K562 (cell line): Measurements from ENCODE around the gene KMT5B. TPM values are rescaled to one million over a fixed set of nuclear protein-coding genes. Genes with fewer than 3 reads are reported as not detected.
A peak's percentile ranks its signal among the peaks of the same experiment; 100 is the strongest.

Experiments used
- ATAC-seq: fragments of 200-7000 bp; cut with Tn5 transposase; 3 replicates; pipeline ENCODE4 v1.9.1; 2020; ENCODE audit warnings: moderate library complexity
- BruUV-seq: library from RNA; stranded (reverse); fragments of 400-500 nt; replicated peaks from 2 replicates; lab custom pipeline; 2021; lab: Mats Ljungman, UMichigan
- CTCF ChIA-PET: fragments of 300-600 bp; formaldehyde crosslinking; extraction: SDS; loops from one replicate; lab custom pipeline; 2021; ENCODE audit warnings: low intra/inter-chr PET ratio; lab: Yijun Ruan, JAX
- POLR2A ChIA-PET: fragments of 300-600, 350-650 bp; sonication (Branson Sonifier 250); formaldehyde crosslinking; extraction: SDS; loops from one replicate; lab custom pipeline; 2021; ENCODE audit warnings: antibody characterized with exemption, inconsistent platforms; lab: Yijun Ruan, JAX
- DNase-seq, 4 experiments: peaks; one replicate each; pipeline versions ENCODE4 v3.0.0 to v3.0.0-alpha.2; 2011 to 2018; ENCODE audit warnings: low spot score in 3 of 4, mixed read lengths in 3 of 4; ENCODE audit errors: extremely low read depth in 1 of 4
- FAIRE-seq: peaks from 2 replicates; lab custom pipeline; 2011; peaks lifted over from hg19 to GRCh38; lab: Jason Lieb, UNC
- H2AFZ ChIP-seq: 2 replicates; pipeline ENCODE4 v1.6.0; 2011; ENCODE audit warnings: low read depth, low read length, control low read depth, inconsistent platforms
- H3K27ac ChIP-seq: fragments of 200-600 bp; 3 replicates; pipeline ENCODE4 v1.8.0; 2011; ENCODE audit warnings: low read depth, mild to moderate bottlenecking, control low read depth, inconsistent platforms, low read length, moderate library complexity, mixed read lengths; ENCODE audit errors: extremely low read depth
- H3K27me3 ChIP-seq, 2 experiments: fragments of 300-600 bp in 1 of 2; 2 replicates in 1 of 2; 3 replicates in 1 of 2; pipeline versions ENCODE4 v1.6.0 to v1.8.0; 2011; ENCODE audit warnings: inconsistent platforms in 2 of 2, low read length in 2 of 2, mild to moderate bottlenecking in 1 of 2, mixed read lengths in 1 of 2, moderate library complexity in 1 of 2; ENCODE audit not compliant: control insufficient read depth in 2 of 2, insufficient read depth in 2 of 2
- H3K36me3 ChIP-seq: fragments of 300-600 bp; 3 replicates; pipeline ENCODE4 v1.8.0; 2011; ENCODE audit warnings: mild to moderate bottlenecking, low read length, inconsistent platforms; ENCODE audit not compliant: control insufficient read depth, insufficient read depth
- H3K4me1 ChIP-seq, 2 experiments: fragments of 200-600 bp in 1 of 2; replicated peaks in 1 of 2; 2 replicates in 1 of 2; 3 replicates in 1 of 2; pipeline versions ENCODE4 v1.5.1 to v1.8.0; 2011; ENCODE audit warnings: inconsistent platforms in 2 of 2, low read length in 2 of 2, mild to moderate bottlenecking in 1 of 2, mixed read lengths in 1 of 2, moderate library complexity in 1 of 2; ENCODE audit not compliant: control insufficient read depth in 2 of 2, insufficient read depth in 2 of 2
- H3K4me2 ChIP-seq: 2 replicates; pipeline ENCODE4 v1.6.1; 2011; ENCODE audit warnings: low read length, control low read depth, inconsistent platforms, mixed read lengths; ENCODE audit not compliant: insufficient read depth
- H3K4me3 ChIP-seq: fragments of 200-600 bp; sonication (generic), shearing (Covaris generic); 2 replicates; pipeline ENCODE4 v1.5.1; 2016; ENCODE audit warnings: control low read depth, inconsistent platforms
- H3K79me2 ChIP-seq: fragments of 200-600 bp; 3 replicates; pipeline ENCODE4 v1.8.0; 2011; ENCODE audit warnings: low read length, inconsistent platforms; ENCODE audit not compliant: control insufficient read depth, insufficient read depth
- H3K9ac ChIP-seq, 2 experiments: 2 replicates each; pipeline versions ENCODE4 v1.6.0 to v1.6.1; 2011; ENCODE audit warnings: low read depth in 2 of 2, low read length in 2 of 2, control low read depth in 1 of 2, inconsistent platforms in 1 of 2, mild to moderate bottlenecking in 1 of 2, mixed read lengths in 1 of 2; ENCODE audit not compliant: insufficient read depth in 1 of 2
- H3K9me1 ChIP-seq: one replicate; pipeline ENCODE4 v1.6.0; 2011; ENCODE audit warnings: inconsistent platforms, mild to moderate bottlenecking, low read length, moderate library complexity; ENCODE audit not compliant: control insufficient read depth, insufficient read depth
- H3K9me3 ChIP-seq: replicated peaks from 2 replicates; pipeline ENCODE4 v1.5.1; 2011; ENCODE audit warnings: low read depth, low read length, inconsistent platforms; ENCODE audit not compliant: control insufficient read depth, insufficient read depth
- H4K20me1 ChIP-seq: replicated peaks from 2 replicates; pipeline ENCODE4 v1.6.1; 2011; ENCODE audit warnings: low read length, inconsistent platforms, mixed read lengths; ENCODE audit not compliant: control insufficient read depth, insufficient read depth
- E2F6 ChIP-seq, 2 experiments: IDR thresholded peaks; 2 replicates each; pipeline ENCODE4 v1.6.1; 2011; ENCODE audit warnings: borderline replicate concordance in 1 of 2, control low read depth in 1 of 2, low read depth in 1 of 2, low read length in 1 of 2, mild to moderate bottlenecking in 1 of 2, mixed read lengths in 1 of 2, moderate library complexity in 1 of 2; ENCODE audit not compliant: insufficient read depth in 1 of 2, insufficient read length in 1 of 2, poor library complexity in 1 of 2, severe bottlenecking in 1 of 2; ENCODE audit errors: extremely low read depth in 1 of 2
- EGR1 ChIP-seq: fragments of 450-650 bp; conservative IDR thresholded peaks from 2 replicates; pipeline ENCODE4 v1.6.1; 2017; ENCODE audit warnings: mild to moderate bottlenecking
- ETS2 ChIP-seq: IDR thresholded peaks from 2 replicates; pipeline ENCODE4 v1.6.1; 2016; ENCODE audit warnings: borderline replicate concordance, missing genetic modification characterization, mild to moderate bottlenecking, moderate library complexity, missing compliant biosample characterization; ENCODE audit not compliant: poor library complexity, severe bottlenecking
- GATAD2B ChIP-seq: fragments of 450-650 bp; IDR thresholded peaks from 2 replicates; pipeline ENCODE4 v1.6.1; 2017; ENCODE audit warnings: mild to moderate bottlenecking, borderline replicate concordance
- HDAC3 ChIP-seq: fragments of 450-650 bp; IDR thresholded peaks from 2 replicates; pipeline ENCODE4 v1.6.1; 2018; ENCODE audit warnings: borderline replicate concordance, mild to moderate bottlenecking, moderate library complexity; ENCODE audit not compliant: partially characterized antibody
- HDGF ChIP-seq: fragments of 450-650 bp; IDR thresholded peaks from 2 replicates; pipeline ENCODE4 v1.6.1; 2016
- NFE2L1 ChIP-seq: fragments of 450-650 bp; IDR thresholded peaks from 2 replicates; pipeline ENCODE4 v1.6.1; 2016; ENCODE audit warnings: missing genetic modification characterization, low read depth, mild to moderate bottlenecking, missing compliant biosample characterization, moderate library complexity, borderline replicate concordance
- SMC3 ChIP-seq: conservative IDR thresholded peaks from 2 replicates; pipeline ENCODE4 v1.6.1; 2011; ENCODE audit warnings: low read depth, low read length, improper control_type of control experiment; ENCODE audit not compliant: insufficient read depth
- THRAP3 ChIP-seq: fragments of 450-650 bp; IDR thresholded peaks from 2 replicates; pipeline ENCODE4 v1.6.1; 2016; ENCODE audit warnings: mild to moderate bottlenecking, inconsistent platforms, borderline replicate concordance
- ZNF766 ChIP-seq: fragments of 200-800 bp; sonication (Bioruptor generic); conservative IDR thresholded peaks from 2 replicates; pipeline ENCODE4 v1.6.1; 2016; ENCODE audit warnings: missing genetic modification characterization, missing compliant biosample characterization
- ZNF780A ChIP-seq: fragments of 250-450 bp; sonication (Bioruptor Pico); IDR thresholded peaks from 2 replicates; pipeline ENCODE4 v1.5.0; 2021; ENCODE audit warnings: mild to moderate bottlenecking
- WGBS: fragments of 100-300 bp; shearing (Covaris generic); methylation state at CpG from one replicate; pipeline ENCODE4 v1.1.6; 2016; ENCODE audit warnings: low coverage, mixed read lengths; ENCODE audit not compliant: insufficient coverage; ENCODE audit errors: missing lambda C conversion rate; 5-methylcytosine and 5-hydroxymethylcytosine counted together
- in situ Hi-C: fragments of 300-500 bp; cut with MboI; formaldehyde crosslinking; loops from 4 replicates; pipeline ENCODE4 v1.15.0; 2018; ENCODE audit warnings: inconsistent platforms, mixed read lengths
- intact Hi-C: fragments of 100-400 bp; cut with micrococcal nuclease; formaldehyde crosslinking; loops from 2 replicates; pipeline ENCODE4 v1.14.2; 2022
- polyA plus RNA-seq, 8 experiments: library from polyadenylated mRNA; depleted of rRNA in 4 of 8; stranded (reverse) in 5 of 8; unstranded in 3 of 8; fragments of >200 nt; fragmentation: Nextera tagmentation in 2 of 8; fragmentation: Illumina TruSeq in 1 of 8; extraction: Ambion mirVana in 2 of 8; extraction: Trizol in 1 of 8; gene quantifications; 2 replicates each; pipeline versions ENCODE4 v1.2.1 to v1.2.3, GENCODE V29; 2011 to 2014; ENCODE audit warnings: inconsistent platforms in 1 of 8, missing spikeins in 1 of 8
- total RNA-seq, 7 experiments: library from RNA; depleted of rRNA in 6 of 7; stranded (reverse); fragments of >200 nt in 6 of 7; fragmentation: Illumina TruSeq in 2 of 7; extraction: Trizol in 2 of 7; gene quantifications; 2 replicates each; pipeline versions ENCODE4 v1.2.1 to v1.2.3, GENCODE V29; 2011 to 2021; ENCODE audit warnings: low replicate concordance in 1 of 7
- TF ChIP-seq, protein P1 (sequence below): IDR thresholded peaks from 2 replicates; pipeline ENCODE4 v1.6.1; 2012; ENCODE audit warnings: low read depth, low read length, improper control_type of control experiment, borderline replicate concordance
- TF ChIP-seq, protein P2 (sequence below): IDR thresholded peaks from 2 replicates; pipeline ENCODE4 v1.6.1; 2014; ENCODE audit warnings: antibody characterized with exemption
- TF ChIP-seq, protein P3 (sequence below): sonication (generic); formaldehyde crosslinking; IDR thresholded peaks from 2 replicates; pipeline ENCODE4 v1.8.1; 2023; ENCODE audit warnings: mild to moderate bottlenecking, missing genetic modification reagents

The KMT5B gene
- total and polyA plus RNA-seq, 9 of the 15 experiments (the other 6 are each of a cell fraction or from before 2014, with no cell fraction given): 7.3 to 27.3 (median 20.9) TPM

DNA sequence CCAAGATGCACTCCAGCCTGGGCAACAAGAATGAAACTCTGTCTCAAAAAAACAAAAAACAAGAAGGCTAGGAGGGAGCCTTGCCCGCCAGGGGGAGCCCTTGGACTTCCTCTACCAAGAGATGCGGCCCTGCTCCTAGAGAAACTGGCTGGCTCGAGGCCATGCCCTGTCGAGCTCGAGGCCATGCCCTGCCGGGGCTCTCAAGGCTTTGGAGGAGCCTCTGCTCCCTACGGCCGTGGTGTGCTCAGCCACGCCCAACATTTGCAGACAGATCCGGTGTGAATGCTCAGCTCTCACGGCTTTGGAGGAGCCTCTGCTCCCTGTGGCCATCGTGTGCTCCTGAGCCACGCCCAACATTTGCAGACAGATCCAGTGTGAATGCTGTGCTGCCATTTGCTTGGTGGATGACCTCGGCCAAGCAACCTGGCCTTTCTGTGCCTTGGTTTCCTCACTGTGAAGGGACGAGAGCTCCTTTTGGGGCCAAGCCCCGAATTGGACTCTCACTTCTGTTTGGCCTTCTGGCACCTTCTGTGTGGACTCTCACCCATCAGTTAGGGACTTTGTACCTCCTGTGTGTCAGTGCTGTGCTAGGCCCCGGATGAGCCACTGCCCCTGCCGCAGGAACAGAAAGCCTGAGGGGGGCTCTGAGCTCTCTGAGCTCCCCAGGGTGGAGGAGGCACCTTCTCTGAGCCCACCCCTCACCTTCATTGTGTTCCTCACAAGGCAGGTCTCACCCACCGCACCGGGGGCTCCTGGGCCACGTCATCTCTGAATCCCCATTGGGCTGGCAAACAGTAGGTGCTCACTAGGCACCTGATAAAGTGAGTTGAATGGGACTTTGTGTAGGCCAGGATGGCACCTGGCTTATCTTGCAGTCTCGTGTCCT is 44.6 kb upstream of the KMT5B start:
- BruUV-seq: no TSS peak
- H3K4me2 ChIP-seq: peak overlapping the region; percentile 74
- H3K4me1 ChIP-seq: peaks cover 9 to 15% of the 10 kb centered on the region in 2 experiments; a peak in 4 of 5 replicates
- no peak overlapping the region for H3K27ac ChIP-seq
- FAIRE-seq (peak; percentile 85), ATAC-seq (peak; percentile 84), DNase-seq (peak; percentile 83 to 90 (median 84))
- H3K4me3 ChIP-seq: no peak overlapping the region
- H3K9me3 ChIP-seq: no peaks in the 10 kb centered on the region
- peak overlapping the region in 1 of 2 experiments; percentile 80; a peak in 2 of 4 replicates for H3K9ac ChIP-seq
- H3K36me3 ChIP-seq: peaks cover 24% of the 10 kb centered on the region; the same call in 2 of the 3 replicates
- H3K9me1 ChIP-seq: no peaks in the 10 kb centered on the region
- peaks cover 3% of the 10 kb centered on the region; the same call in 1 of the 2 replicates for H4K20me1 ChIP-seq
- in situ Hi-C loops: loop anchor here (5.0 to 10.0 kb wide), 2 partner anchors 40 to 187 kb away; no protein-coding TSS in a partner anchor
- intact Hi-C loops: loop anchor here (1.0 to 5.0 kb wide), 3 partner anchors 40 to 190 kb away; no protein-coding TSS in a partner anchor
- peak overlapping the region; percentile 97 for H2AFZ ChIP-seq
- 23% methylated on average over 20 of the region's 22 CpGs for whole genome bisulfite sequencing
- no peaks in the 10 kb centered on the region for H3K79me2 ChIP-seq
- ChIA-PET CTCF (interaction anchor here (0.6 to 3.0 kb wide), 5 partner anchors 40 to 494 kb away, joined by 3 to 35 read pairs (median 8); partner anchors contain the start of gene TESMIN), POLR2A (interaction anchor here (0.5 to 3.8 kb wide), 9 partner anchors 8 to 1071 kb away, joined by 3 to 19 read pairs (median 3); no protein-coding TSS in a partner anchor)
- H3K27me3 ChIP-seq: no peaks in the 10 kb centered on the region
- TF ChIP-seq, protein P1, sequence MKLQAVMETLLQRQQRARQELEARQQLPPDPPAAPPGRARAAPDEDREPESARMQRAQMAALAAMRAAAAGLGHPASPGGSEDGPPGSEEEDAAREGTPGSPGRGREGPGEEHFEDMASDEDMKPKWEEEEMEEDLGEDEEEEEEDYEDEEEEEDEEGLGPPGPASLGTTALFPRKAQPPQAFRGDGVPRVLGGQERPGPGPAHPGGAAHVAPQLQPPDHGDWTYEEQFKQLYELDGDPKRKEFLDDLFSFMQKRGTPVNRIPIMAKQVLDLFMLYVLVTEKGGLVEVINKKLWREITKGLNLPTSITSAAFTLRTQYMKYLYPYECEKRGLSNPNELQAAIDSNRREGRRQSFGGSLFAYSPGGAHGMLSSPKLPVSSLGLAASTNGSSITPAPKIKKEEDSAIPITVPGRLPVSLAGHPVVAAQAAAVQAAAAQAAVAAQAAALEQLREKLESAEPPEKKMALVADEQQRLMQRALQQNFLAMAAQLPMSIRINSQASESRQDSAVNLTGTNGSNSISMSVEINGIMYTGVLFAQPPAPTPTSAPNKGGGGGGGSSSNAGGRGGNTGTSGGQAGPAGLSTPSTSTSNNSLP: no peak
- TF ChIP-seq SMC3 (peak; percentile 92), THRAP3 (no peak), NFE2L1 (no peak), GATAD2B (no peak), HDGF (peak; percentile 66; the same call in 1 of the 2 replicates), EGR1 (no peak), ZNF780A (CRISPR knock-in tag) (no peak), ZNF766 (peak; percentile 68), E2F6 (IDR thresholded peaks at IDR 0.05; ENCODE audit: borderline replicate concordance in 1 of 2, extremely low read depth in 1 of 2, insufficient read depth in 1 of 2, insufficient read length in 1 of 2, low read depth in 1 of 2, low read length in 1 of 2, poor library complexity in 1 of 2, severe bottlenecking in 1 of 2) (peak; percentile 83 to 88), ETS2 (tag) (no peak), HDAC3 (no peak)
- TF ChIP-seq, protein P2, sequence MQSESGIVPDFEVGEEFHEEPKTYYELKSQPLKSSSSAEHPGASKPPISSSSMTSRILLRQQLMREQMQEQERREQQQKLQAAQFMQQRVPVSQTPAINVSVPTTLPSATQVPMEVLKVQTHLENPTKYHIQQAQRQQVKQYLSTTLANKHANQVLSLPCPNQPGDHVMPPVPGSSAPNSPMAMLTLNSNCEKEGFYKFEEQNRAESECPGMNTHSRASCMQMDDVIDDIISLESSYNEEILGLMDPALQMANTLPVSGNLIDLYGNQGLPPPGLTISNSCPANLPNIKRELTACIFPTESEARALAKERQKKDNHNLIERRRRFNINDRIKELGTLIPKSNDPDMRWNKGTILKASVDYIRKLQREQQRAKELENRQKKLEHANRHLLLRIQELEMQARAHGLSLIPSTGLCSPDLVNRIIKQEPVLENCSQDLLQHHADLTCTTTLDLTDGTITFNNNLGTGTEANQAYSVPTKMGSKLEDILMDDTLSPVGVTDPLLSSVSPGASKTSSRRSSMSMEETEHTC: no peak
- TF ChIP-seq, protein P3, sequence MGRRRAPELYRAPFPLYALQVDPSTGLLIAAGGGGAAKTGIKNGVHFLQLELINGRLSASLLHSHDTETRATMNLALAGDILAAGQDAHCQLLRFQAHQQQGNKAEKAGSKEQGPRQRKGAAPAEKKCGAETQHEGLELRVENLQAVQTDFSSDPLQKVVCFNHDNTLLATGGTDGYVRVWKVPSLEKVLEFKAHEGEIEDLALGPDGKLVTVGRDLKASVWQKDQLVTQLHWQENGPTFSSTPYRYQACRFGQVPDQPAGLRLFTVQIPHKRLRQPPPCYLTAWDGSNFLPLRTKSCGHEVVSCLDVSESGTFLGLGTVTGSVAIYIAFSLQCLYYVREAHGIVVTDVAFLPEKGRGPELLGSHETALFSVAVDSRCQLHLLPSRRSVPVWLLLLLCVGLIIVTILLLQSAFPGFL (CRISPR knock-in tag): no peak
